Right hindlimb (tissue), 1 donor: ENCODE results near the gene SNRNP27.
"Not testable (repeated sequence)": the region's sequence is repeated elsewhere in the genome, so short reads cannot be mapped to it uniquely, and the experiment has no call there.

ENCODE experiments used
- DNase-seq: peaks from one replicate; pipeline ENCODE4 v3.0.0-alpha.2; 2018

The SNRNP27 gene

DNA sequence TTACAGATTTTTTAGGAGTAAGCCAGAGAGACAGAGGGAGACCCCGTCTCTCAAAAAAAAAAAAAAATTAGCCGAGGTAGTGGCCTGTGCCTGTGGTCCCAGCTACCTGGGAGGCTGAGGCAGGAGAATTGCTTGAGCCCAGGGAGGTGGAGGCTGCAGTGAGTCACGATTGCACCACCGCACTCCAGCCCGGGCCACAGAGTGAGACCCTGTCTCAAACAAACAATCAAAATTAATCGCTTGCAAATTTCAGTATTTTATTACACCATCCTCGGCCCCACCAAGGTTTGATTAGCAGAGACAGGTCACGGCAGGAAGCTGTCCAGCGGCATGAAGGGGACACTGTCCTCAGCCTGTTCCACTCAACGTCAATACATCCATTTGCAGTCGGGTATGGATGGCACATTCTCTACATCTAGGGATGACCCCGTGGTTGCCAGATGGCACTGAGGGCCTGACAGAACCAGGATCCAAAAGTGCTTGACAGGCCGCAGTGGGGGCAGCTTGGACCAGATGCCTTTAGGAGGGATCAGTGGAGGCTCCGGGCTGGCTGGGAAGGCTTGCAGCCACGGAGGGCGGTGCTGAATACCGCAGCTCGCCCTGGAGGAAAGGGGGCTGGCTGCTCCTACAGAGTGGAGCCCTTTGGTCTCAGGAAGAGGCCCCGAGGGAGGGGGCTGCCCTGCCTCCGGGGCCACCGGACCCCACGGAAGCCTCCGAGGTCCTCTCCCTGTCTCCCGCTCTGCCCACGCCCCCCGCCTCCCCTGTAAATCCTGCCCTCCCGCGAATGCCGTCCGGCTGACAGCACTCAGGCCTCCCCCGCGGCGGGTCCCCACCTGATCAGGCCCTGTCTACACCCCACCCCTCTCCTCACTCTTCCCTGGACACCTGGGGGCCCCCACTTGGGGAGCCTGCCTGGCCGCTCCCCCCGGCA is 54.5 kb downstream of the SNRNP27 start:
- DNase-seq, result no peak

GRCh38 chr2:69948963-69949645 is 55.3 kb downstream of the SNRNP27 start:
- DNase-seq, result no peak

DNA sequence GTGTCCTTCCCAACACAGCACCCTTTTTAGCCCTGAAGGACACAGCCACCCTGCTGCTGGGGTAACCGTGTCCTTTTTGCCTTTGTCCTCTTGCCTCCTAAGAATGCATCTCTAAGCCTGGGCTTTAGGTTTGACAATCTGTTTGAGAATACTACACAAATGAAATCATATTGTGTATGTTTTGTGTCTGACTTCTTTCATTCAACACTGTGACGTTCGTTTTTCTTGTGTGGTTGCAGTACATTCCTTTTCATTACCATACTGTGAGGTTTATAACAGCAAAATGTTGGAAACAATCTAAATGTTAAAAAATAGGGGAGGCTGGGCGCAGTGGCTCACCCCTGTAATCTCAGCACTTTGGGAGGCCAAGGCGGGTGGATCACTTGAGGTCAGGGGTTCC is 56.5 kb downstream of the SNRNP27 start:
- no peak for DNase-seq

DNA sequence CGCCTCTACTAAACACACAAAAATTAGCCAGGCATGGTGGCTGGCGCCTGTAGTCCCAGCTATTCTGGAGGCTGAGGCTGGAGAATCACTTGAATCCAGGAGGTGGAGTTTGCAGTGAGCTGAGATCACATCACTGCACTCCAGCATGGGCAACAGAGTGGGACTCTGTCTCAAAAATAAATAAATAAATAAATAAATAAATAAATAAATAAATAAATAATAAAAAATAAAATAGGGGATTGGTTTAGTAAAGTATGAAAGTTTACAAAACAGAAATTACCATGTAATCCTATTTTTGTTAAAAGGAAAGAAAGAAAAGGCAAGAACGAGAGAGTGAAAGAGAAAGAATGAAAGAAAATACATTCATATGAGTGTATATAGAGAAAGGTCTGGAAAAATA is 56.9 kb downstream of the SNRNP27 start:
- DNase-seq, result not testable (repeated sequence)

DNA sequence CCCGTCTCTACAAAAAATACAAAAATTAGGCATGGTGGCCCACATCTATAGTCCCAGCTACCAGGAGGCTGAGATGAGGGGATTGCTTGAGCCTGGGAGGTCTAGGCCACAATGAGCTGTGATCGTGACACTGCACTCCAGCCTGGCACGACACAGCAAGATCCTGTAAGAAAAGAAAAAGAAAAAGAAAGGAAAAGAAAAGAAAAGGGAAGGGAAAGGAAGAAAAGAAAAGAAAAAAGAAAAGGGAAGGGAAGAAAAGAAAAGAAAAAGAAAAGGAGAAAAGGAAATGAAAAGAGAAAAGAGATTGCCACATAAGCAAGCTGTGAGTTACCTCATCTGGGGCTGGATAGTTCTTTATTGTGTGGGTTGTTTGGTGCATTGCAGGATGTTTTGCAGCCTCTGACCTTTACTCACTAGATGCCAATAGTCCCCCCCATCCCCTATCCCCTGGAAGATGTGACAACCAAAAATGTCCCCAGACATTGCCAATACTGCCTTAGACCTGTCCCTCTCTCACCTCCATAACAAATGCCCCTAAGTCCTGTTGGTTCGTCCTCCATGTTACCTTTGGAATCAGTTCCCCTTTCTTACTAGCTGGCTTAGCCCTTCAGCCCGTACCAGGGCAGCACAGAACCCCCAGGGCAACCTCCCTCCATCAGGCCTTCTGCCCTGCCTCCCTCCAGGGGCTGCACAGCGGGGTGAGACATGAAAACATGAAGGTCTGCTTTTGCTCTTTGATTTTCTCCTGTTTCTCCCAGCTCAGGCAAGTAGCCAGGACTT is 58.8 kb downstream of the SNRNP27 start:
- DNase-seq, result no peak

DNA sequence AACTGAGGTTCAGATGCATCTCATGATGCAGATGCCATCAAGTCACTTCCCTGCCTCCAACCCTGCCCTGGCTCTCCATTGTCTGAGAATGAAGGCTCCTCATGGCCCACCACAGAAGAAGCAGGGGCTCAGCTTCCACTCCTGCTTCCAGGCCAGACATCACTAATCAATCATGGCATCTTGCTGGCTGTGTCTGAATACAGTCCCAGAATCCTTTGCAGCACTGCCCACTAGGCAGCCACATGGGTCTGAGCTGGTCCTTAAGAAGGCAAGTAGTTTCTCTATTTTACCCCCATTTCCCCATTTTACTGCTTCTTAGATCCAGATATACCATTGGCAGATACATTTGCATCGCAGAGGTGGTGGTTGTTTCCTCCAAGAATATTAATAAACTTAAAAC is 60.3 kb downstream of the SNRNP27 start:
- DNase-seq, result no peak
